ENCODE data around the gene PASK. TPM values are rescaled to one million over a fixed set of nuclear protein-coding genes. Genes with fewer than 3 reads are reported as not detected.
A peak's percentile ranks its signal among the peaks of the same experiment; 100 is the strongest.

The PASK gene
- polyA plus RNA-seq (2013, experiment 1 of 2): 11.4 TPM
- polyA plus RNA-seq (2013, experiment 2 of 2): 10.5 TPM

- Histone ChIP-seq H2BK12ac (ENCODE audit: low read length) (peak within 1 kb of the TSS; percentile 84), H3K4ac (ENCODE audit: low read length) (peak within 1 kb of the TSS; percentile 11), H3K4me3 (ENCODE audit: low read length in 2 of 2) (peak within 1 kb of the TSS; percentile 86 to 94), H3K79me1 (ENCODE audit: low read depth, low read length) (peaks cover 3% of the 10 kb centered on the region), H2BK15ac (ENCODE audit: low read length) (no peak within 1 kb of the TSS), H3K9me3 (replicated peaks in 1 of 2; ENCODE audit: control insufficient read depth in 2 of 2, insufficient read depth in 1 of 2, low read depth in 1 of 2, low read length in 2 of 2) (no peaks in the 10 kb centered on the region), H2AK5ac (ENCODE audit: low read depth, low read length) (peak within 1 kb of the TSS; percentile 46), H3K27ac (replicated peaks; ENCODE audit: low read length) (no peak within 1 kb of the TSS), H3K18ac (ENCODE audit: low read length) (peak within 1 kb of the TSS; percentile 92), H2BK120ac (ENCODE audit: low read depth, low read length) (peak within 1 kb of the TSS; percentile 61), H4K91ac (ENCODE audit: low read depth, low read length, poor library complexity) (no peak within 1 kb of the TSS), H3K36me3 (replicated peaks in 1 of 2; ENCODE audit: control insufficient read depth in 2 of 2, insufficient read depth in 2 of 2, low read length in 2 of 2) (peaks cover 2 to 19% of the 10 kb centered on the region in 2 donors), H3K9ac (ENCODE audit: low read depth, low read length, poor library complexity) (peak within 1 kb of the TSS; percentile 95), H3K27me3 (ENCODE audit: control insufficient read depth in 3 of 3, insufficient read depth in 3 of 3, low read depth in 1 of 3, low read length in 3 of 3) (peaks cover 0 to 6% (median 0%) of the 10 kb centered on the region in 3 experiments), H3K4me2 (ENCODE audit: insufficient read depth, low read length, poor library complexity, severe bottlenecking) (peak within 1 kb of the TSS; percentile 100), H3K23ac (ENCODE audit: low read depth, low read length, poor library complexity) (peak within 1 kb of the TSS; percentile 98), H3K4me1 (ENCODE audit: control insufficient read depth in 2 of 2, insufficient read depth in 1 of 2, low read depth in 1 of 2, low read length in 2 of 2) (peaks cover 12 to 16% of the 10 kb centered on the region in 2 donors), H2AFZ (ENCODE audit: low read length) (peak within 1 kb of the TSS; percentile 99), H3K14ac (ENCODE audit: low read length) (peak within 1 kb of the TSS; percentile 39), H4K8ac (ENCODE audit: low read depth, low read length) (no peak within 1 kb of the TSS), H2BK5ac (ENCODE audit: low read length) (peak within 1 kb of the TSS; percentile 53)
- DNase-seq (ENCODE audit: low spot score): peak; percentile 89
- no CpG with 5 or more reads among the region's 88 CpGs for WGBS, 2 donors (ENCODE audit: extremely low coverage in 2 of 2, insufficient read length in 2 of 2, insufficient replicate concordance in 1 of 2)
Measured at GRCh38 chr2:241148891-241149674, at the start of gene PASK. TSS of gene PASK (minus strand) at chr2:241149472. CDS start at chr2:241143032, 6,440 bp downstream.

DNA sequence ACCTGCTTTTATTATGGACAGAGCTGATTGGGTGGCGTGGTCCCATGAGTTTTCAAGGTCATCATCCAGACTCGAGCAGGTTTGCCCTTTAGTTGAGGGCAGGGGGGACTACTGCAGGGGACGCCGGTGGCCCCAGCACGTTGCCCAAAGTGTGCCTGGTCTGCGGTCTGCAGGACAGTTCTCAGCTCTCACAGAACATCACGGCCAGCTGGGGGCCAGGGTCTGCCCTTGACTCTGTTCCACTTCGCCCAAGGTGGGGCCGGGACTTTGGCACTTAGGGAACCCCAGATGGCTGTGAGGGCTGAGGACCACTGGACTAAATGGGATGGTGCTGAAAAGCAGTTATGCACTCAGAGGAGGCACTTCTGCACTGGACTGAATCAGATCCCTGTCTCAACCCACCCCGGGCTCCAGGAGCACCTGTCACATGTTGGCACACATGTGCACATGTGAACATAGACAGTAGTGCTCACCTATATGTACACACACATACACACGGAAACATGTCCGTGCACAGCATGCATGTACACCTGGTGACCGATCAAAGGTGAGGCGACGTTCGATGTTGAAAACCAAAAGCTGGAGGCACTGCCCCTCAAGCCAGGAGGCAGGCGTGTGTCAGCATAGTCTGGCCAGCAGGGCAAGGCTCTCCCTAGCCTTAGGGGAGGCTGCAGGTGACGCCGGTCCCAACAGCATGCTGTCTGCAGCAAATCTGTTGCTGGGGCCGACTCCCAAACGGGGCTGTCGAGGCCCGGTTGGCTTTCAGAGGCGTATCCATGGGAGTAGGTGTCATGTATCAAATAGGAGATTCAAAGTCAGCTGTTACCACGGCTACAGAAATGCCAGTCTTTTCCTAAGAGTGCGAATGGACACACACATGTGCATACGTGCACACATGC, 49.4 kb upstream of the PASK start:
- Histone ChIP-seq H3K9me3 (replicated peaks in 1 of 2; ENCODE audit: control insufficient read depth in 2 of 2, insufficient read depth in 1 of 2, low read depth in 1 of 2, low read length in 2 of 2) (no peaks in the 10 kb centered on the region), H3K4me3 (ENCODE audit: low read length in 2 of 2) (peak overlapping the region in 1 of 2 donors; percentile 16), H3K9ac (ENCODE audit: low read depth, low read length, poor library complexity) (peak overlapping the region; percentile 13), H2BK15ac (ENCODE audit: low read length) (no peak overlapping the region), H2AFZ (ENCODE audit: low read length) (no peak overlapping the region), H3K14ac (ENCODE audit: low read length) (peak overlapping the region; percentile 32), H2BK120ac (ENCODE audit: low read depth, low read length) (no peak overlapping the region), H2BK12ac (ENCODE audit: low read length) (no peak overlapping the region), H2BK5ac (ENCODE audit: low read length) (no peak overlapping the region), H3K4me2 (ENCODE audit: insufficient read depth, low read length, poor library complexity, severe bottlenecking) (no peak overlapping the region), H3K4me1 (ENCODE audit: control insufficient read depth in 2 of 2, insufficient read depth in 1 of 2, low read depth in 1 of 2, low read length in 2 of 2) (peaks cover 0 to 2% of the 10 kb centered on the region in 2 donors), H3K18ac (ENCODE audit: low read length) (peak overlapping the region; percentile 36), H3K36me3 (replicated peaks in 1 of 2; ENCODE audit: control insufficient read depth in 2 of 2, insufficient read depth in 2 of 2, low read length in 2 of 2) (no peaks in the 10 kb centered on the region), H3K27me3 (ENCODE audit: control insufficient read depth in 3 of 3, insufficient read depth in 3 of 3, low read depth in 1 of 3, low read length in 3 of 3) (peaks cover 0 to 40% (median 0%) of the 10 kb centered on the region in 3 experiments), H4K91ac (ENCODE audit: low read depth, low read length, poor library complexity) (no peak overlapping the region), H3K23ac (ENCODE audit: low read depth, low read length, poor library complexity) (peak overlapping the region; percentile 21), H3K27ac (replicated peaks; ENCODE audit: low read length) (no peak overlapping the region), H2AK5ac (ENCODE audit: low read depth, low read length) (peak overlapping the region; percentile 66), H4K8ac (ENCODE audit: low read depth, low read length) (no peak overlapping the region), H3K4ac (ENCODE audit: low read length) (no peak overlapping the region), H3K79me1 (ENCODE audit: low read depth, low read length) (no peaks in the 10 kb centered on the region)
- DNase-seq (ENCODE audit: low spot score): no peak
- no CpG with 5 or more reads among the region's 27 CpGs for WGBS, 2 donors (ENCODE audit: extremely low coverage in 2 of 2, insufficient read length in 2 of 2, insufficient replicate concordance in 1 of 2)

GRCh38 chr2:241197947-241198346, 48.7 kb upstream of the PASK start:
- WGBS, 2 donors (ENCODE audit: extremely low coverage in 2 of 2, insufficient read length in 2 of 2, insufficient replicate concordance in 1 of 2): no CpG with 5 or more reads among the region's 6 CpGs
- H3K9ac ChIP-seq (ENCODE audit: low read depth, low read length, poor library complexity): no peak overlapping the region
- H2BK5ac ChIP-seq (ENCODE audit: low read length): no peak overlapping the region
- no peaks in the 10 kb centered on the region for H3K9me3 ChIP-seq (replicated peaks in 1 of 2; ENCODE audit: control insufficient read depth in 2 of 2, insufficient read depth in 1 of 2, low read depth in 1 of 2, low read length in 2 of 2)
- H3K23ac ChIP-seq (ENCODE audit: low read depth, low read length, poor library complexity): no peak overlapping the region
- no peak overlapping the region for H2AK5ac ChIP-seq (ENCODE audit: low read depth, low read length)
- peaks cover 0 to 2% of the 10 kb centered on the region in 2 donors for H3K4me1 ChIP-seq (ENCODE audit: control insufficient read depth in 2 of 2, insufficient read depth in 1 of 2, low read depth in 1 of 2, low read length in 2 of 2)
- H3K14ac ChIP-seq (ENCODE audit: low read length): no peak overlapping the region
- H2AFZ ChIP-seq (ENCODE audit: low read length): no peak overlapping the region
- no peak overlapping the region for H2BK120ac ChIP-seq (ENCODE audit: low read depth, low read length)
- no peaks in the 10 kb centered on the region for H3K79me1 ChIP-seq (ENCODE audit: low read depth, low read length)
- no peak overlapping the region for H4K91ac ChIP-seq (ENCODE audit: low read depth, low read length, poor library complexity)
- H3K27ac ChIP-seq (replicated peaks; ENCODE audit: low read length): no peak overlapping the region
- H3K4me2 ChIP-seq (ENCODE audit: insufficient read depth, low read length, poor library complexity, severe bottlenecking): no peak overlapping the region
- H3K27me3 ChIP-seq (ENCODE audit: control insufficient read depth in 3 of 3, insufficient read depth in 3 of 3, low read depth in 1 of 3, low read length in 3 of 3): peaks cover 0 to 40% (median 0%) of the 10 kb centered on the region in 3 experiments
- no peak overlapping the region for H2BK12ac ChIP-seq (ENCODE audit: low read length)
- no peak overlapping the region for H2BK15ac ChIP-seq (ENCODE audit: low read length)
- no peak overlapping the region for H3K4me3 ChIP-seq (ENCODE audit: low read length in 2 of 2)
- DNase-seq (ENCODE audit: low spot score): no peak
- H3K36me3 ChIP-seq (replicated peaks in 1 of 2; ENCODE audit: control insufficient read depth in 2 of 2, insufficient read depth in 2 of 2, low read length in 2 of 2): no peaks in the 10 kb centered on the region
- H3K4ac ChIP-seq (ENCODE audit: low read length): no peak overlapping the region
- H3K18ac ChIP-seq (ENCODE audit: low read length): no peak overlapping the region
- H4K8ac ChIP-seq (ENCODE audit: low read depth, low read length): no peak overlapping the region
